ENCODE data around the gene VWA5B1.

Gene VWA5B1

DNA sequence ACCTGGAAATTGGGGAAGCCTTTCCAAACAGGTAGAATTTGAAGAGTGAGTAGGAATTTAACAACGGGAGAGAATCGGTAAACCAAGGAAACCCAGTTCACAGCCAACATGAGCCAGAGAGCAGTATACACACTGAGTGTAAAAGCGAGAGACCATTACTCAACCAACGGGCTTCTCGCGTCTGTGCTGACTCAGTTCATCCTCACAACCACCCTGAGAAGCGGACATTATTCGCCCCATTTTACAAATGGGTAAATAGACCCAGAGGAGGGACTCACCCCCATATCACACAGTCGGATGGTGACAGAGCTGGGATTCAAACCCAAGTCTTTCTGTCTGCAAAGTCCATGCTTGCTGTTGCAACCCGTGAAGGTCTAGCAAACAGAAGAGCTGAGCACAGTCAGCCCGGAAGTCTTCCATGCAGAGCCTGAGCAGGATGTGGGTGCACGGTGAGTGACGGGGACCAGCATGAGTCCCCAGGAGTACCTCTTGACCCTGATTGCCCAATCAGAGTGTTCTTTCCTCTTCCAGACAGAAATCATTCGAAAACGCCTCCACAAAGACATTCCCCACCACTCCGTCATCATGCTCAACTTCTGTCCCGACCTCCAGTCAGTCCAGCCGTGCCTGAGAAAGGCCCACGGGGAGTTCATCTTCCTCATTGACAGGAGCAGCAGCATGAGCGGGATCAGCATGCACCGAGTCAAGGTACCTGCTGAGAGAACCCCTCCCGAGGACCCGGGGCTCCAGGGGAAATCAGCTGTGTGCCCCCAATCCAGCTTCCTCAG lies 32.3 kb downstream of the VWA5B1 start:
- DNase-seq = no peak

DNA sequence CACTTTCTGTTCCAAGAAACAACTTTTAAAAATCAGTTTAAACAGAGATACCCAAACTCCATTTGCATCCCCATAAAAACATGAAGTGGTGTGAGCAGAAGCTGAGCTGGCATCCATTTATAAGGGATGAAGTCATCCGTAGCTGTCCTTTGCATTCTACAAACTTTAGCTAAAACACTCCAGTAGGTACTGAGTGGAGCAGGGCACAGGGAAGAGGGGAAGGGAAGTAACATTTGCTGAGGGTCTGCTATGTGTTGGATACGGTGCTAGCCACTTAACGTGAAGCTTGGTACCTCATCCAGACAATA lies 32.9 kb downstream of the VWA5B1 start:
- DNase-seq = no peak

DNA sequence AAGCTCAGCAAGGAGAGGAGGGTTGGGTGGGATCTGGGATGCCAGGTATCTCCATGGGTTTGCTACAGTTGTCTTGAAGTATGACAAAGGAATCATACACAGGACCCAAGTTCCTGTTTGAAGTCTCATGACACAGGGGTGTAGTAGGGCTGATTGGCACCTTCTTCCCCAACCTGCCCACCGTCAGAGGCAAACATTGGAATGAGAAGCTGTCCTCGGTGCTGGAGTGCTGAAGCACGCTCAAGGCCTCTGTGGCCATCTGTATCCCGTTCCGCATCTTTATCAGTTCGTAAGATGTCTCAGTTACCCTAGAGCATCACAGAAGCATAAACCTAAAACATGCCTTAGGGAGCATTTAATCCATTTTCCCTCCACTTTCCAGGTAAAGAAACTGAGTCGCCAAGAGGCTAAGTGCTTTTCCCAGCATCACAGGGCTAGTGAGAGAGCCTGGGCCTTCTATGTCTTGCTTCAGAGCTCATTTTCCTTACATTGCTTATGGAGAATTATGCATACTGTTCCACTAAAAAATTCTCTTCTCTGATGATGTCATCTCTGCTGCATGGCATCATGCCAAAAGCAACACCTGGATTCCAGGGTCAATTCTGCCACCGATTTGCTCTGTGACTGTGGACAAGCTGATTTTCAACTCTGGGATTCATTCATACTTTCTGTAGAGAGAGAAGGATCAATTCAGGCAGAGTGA lies 34.2 kb downstream of the VWA5B1 start:
- no peak for DNase-seq

DNA sequence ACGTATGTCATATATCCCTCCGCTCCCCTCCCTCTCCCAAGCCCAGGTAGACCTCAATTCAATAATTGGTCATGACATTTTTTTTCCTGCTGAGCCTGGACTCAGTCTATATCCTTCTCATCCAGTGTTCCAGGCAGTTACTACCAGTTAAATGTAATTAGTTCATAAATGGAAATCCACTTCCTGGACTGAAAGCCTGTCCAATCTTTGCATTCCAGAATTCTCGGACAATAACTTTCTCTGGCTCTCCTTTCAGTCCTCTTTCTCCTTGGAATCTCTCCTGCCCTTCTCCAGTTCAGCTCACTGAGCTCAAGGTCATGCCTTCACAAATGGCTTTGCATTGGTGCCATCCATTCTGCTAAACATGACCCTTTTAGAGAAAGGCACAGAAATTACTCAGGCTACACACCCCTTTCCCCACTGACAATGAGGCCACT lies 34.8 kb downstream of the VWA5B1 start:
- DNase-seq = no peak

DNA sequence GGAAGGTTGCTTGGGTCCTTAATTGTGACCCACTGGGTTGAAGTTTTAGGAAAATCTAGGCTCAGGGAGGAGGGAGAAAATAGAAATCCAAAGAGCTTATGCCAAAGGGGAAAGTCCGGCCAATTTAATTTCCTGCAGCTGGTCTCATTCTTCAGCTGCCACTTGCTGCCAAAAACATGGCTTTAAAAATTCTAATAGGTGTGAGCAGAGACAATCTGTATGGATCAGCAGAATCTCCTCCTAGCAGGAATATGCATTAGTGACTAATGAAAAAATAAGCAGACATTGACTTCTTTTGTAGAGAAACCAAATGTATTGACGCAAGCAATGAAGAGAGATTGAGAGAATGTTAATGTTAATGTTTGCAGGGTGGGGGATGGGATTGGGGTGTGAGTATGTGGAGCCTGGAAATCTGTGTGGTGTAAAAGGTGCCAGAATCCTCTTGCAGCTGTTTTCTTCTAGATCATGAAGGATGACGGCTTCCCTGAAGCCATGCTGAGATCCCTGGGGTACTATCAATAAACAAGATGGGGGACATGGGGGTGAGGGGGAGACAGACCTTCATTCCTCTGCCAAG lies 35.3 kb downstream of the VWA5B1 start:
- no peak for DNase-seq

DNA sequence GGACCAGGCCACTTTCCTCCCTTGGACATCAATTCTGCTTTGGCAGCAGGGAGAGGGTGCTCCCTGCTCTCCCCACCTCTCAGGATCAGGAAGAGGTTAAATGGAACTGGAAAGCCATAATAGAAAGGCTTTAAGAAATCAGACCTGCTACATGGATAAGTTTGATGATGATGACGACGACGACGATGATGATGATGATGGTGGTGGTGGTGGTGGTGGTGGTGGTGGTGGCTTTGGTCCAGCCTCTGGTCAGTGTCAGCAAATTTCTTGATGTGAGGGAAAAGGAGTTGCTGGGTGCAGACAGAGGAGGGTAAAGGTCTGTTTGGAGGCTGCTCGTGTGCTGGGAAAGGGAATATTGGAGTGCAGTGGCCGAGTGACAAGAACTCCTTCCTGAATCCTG lies 36.8 kb downstream of the VWA5B1 start:
- no peak for DNase-seq

DNA sequence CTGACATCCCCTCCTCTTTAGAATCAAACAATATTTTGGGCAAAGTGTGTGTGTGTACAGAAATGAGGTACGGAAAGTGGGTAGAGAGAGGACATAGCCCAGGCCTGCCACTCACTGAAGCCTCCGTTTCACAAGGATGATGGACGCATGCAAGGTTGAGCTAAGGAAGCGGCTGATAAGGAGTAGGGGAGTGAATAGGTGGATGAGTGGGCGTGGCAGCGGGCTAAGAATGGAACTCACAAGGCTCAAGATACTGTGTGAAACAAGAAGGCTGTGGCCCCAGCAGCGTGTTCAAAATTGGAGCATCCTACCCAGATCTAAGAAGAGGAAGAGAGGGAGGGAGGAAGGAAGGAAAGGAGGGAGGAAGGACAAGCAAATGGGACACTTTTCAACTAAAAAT lies 37.5 kb downstream of the VWA5B1 start:
- no peak for DNase-seq

DNA sequence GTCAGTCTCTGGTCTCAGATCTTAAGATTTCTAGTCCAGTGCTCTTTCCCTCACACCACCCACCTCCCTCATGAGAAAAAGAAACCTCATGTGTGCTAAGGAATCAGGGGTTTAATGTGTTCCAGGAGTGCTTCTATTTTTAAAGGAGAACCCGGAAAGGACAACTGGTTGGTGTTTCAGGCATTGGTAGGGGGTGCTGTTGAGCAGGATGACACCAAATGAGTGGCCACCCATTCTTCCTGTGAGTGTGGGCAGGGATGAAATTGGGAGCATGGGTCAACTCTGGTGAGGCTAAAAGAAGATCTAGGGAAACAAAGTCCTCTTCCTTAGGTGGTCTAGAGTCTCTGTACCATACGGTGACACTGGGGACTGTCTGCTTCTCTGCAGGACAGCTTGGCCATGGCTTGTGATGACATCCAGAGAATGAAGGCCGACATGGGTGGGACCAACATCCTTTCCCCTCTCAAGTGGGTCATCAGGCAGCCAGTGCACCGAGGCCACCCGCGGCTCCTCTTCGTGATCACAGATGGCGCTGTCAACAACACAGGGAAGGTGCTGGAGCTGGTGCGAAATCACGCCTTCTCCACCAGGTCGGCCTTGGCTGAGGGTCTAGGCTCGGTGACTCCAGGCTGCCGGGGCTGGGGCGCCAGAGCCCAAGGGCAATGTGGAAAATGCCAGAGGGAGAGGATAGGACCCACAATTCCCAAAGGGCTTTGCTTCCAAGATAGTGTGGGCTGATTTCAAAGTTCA lies 39.3 kb downstream of the VWA5B1 start:
- no peak for DNase-seq

DNA sequence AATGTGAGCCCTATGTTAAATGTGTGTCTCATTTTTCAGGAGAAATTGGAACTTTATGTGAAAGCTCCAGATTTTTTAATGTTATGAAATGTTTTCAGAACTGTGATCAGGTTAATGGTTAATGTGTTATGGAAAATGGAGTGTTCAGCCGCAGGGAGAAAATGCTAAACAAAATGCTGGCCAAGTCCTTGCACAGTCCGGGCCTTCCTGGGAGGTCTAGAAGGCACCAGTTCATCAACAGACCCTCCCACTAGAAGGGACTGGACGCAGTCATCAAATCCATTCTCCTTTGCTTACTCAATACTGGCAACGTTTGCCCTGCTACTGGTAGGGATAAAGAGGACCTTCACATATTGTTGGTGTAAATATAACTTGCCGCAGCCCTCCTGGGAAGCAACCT lies 43.4 kb downstream of the VWA5B1 start:
- DNase-seq = no peak

DNA sequence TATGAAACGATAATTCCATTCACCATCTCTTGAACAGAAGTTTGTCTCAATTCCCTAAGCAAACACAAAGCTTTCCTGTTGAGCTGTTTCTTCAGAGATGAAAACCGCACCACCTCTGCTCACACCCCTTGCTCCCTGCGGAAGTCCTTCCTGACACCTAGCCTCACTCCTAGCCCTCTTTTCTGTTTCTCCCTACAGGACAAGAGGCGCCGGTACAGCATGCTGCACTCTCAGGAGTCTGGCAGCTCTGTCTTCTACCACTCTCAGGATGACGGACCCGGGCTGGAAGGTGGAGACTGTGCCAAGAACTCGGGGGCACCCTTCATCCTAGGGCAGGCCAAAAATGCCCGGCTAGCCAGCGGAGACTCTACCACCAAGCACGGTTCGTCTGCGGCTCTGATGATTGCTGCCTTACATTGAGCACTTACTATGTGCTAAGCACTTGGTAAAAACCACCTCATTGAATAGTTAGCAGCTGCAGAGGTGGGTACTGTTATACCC lies 45.5 kb downstream of the VWA5B1 start:
- no peak for DNase-seq

DNA sequence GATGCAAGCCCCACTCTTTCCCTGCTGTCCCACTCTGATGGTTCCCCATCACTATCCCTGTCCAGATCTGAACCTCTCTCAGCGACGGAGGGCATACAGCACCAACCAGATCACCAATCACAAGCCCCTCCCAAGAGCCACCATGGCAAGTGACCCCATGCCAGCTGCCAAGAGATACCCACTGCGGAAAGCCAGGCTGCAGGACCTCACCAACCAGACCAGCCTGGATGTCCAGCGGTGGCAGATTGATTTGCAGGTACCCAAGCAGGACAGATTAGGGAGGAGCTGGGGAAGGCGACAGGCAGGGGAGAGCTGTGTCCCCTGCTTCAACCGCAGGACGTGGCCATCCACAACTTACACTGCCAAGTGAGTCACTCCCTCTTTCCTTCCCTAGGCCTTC lies 46.9 kb downstream of the VWA5B1 start:
- DNase-seq = no peak

DNA sequence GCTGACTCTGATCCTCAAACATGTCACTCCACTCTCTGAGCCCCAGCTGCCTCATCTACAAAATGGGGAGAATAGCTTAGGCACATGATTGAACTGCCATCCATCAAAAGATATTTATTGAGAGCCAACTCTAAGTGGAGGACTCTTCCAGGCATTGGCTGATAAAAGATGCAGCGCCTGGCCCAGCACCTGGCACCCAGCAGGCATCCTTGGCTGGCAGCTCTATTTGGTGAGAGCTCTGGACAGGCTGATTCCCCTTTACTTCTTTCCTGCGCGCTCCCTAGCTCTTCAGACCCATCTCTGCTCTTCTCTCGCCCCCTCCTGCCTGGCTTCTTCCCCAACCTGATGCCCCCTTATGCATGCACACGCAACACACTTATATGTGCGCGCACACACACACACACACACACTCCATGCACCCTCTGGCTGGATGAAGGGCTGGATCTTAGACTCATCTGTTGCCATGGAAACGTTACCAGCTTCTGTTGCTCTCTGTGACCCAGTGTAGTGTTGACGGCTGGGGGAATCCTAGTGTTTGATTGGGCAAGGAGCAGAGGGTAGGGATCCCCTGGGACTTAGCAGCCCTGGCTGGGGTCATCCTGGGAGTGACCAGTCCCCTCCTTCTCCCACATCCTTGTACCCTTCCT lies 49.3 kb downstream of the VWA5B1 start:
- DNase-seq = no peak

DNA sequence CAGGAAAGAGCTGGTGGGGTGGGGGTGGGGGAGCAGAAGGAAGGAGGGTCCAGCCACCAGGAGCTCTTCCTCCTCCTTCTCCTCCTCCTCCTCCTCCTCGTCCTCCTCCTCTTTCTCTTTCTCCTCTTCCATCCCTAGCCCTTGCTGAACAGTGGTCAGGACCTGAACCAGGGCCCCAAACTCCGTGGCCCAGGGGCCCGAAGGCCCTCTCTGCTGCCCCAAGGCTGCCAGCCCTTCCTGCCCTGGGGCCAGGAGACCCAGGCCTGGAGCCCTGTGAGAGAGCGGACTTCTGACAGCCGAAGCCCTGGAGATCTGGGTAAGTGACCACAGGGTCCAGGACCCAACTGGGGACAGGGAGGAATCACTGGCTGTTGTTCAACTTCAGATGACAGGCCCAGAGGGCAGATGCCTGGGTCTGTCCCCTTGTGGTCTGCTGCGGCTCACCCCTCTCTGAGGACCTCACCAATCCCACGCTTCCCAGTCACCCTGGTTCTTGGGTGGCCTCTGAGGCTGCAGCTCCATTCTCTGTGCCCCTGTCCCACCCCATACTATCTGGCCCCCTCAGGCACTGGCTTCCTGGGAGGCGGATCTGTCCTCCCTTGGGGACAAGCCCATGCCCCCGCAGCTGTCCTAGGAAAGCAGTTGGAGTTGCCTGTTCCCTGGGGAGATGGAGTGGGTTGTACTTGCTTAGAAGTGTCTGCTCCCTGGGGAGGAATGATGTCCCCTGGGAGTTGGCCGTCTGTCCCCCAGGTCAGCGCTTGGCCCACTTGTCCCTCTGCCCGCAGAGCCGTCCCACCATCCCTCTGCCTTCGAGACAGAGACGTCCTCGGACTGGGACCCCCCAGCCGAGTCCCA lies 51.8 kb downstream of the VWA5B1 start:
- no peak for DNase-seq

DNA sequence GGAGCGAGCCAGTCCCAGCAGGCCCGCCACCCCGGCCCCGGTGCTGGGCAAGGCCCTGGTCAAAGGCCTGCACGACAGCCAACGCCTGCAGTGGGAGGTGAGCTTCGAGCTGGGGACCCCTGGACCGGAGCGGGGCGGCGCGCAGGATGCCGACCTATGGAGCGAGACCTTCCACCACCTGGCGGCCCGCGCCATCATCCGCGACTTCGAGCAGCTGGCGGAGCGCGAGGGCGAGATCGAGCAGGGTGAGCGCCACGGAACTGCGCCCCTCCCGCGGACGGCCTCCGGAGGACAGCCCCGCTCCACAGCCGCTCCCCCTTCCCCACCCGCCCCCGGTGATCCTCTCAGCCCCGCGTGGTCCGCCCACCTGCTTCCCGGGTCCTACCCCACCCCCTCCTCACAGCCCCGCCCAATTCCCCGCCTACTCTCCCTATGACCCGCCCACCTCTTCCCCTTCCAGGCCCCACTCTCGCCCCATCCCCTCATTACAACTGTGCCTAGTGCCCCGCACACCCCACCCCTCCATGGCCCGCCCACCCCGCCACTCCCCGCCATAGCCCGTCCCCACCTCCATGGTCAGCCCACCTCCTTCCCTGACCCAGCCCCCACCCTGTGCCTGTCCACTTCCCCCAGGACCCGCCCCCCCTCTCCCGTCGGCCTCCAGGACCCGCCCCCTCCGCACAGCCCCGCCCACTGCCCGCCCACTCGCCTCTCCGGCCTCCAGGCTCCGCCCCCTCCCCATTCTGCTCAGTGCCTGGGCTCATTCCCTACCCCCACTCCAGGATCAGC lies 52.7 kb downstream of the VWA5B1 start:
- peak; percentile 12 for DNase-seq

DNA sequence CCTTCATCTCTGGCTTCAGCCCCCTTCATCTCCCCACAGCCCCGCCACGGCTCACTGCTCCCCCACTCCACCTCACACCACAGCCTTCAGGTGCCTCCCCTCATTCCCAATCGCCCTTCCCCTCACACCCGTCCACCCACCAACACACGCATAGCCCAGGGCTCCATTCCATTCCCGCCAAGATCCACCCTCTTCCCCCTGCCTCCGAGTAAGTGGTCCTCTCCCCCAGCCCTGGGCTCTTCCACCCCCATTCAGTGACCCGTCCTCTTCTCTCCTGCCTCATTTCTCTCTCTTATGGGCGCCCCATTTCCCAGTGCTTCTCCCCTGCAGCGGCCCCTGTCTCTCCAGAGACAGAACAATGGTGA lies 53.2 kb downstream of the VWA5B1 start:
- DNase-seq = no peak

DNA sequence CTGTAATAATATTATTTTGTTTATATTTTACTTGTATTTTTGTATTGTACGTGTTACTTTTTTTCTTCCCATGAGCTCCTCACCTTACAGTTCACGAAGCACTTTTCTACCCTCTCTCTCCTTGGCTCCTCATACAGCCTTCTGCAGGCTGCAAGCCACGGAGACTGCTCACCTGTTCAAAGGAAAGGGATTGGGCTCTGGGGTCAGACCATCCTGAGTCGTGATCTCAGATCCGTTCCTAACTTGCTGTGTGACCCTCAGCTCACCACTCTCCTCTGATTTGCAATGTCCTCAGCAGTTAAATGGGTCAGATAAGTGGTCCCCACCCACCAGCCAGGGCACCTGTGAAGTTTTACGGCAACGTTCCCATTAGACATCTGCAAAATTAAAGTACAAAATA lies 54.1 kb downstream of the VWA5B1 start:
- DNase-seq = no peak

DNA sequence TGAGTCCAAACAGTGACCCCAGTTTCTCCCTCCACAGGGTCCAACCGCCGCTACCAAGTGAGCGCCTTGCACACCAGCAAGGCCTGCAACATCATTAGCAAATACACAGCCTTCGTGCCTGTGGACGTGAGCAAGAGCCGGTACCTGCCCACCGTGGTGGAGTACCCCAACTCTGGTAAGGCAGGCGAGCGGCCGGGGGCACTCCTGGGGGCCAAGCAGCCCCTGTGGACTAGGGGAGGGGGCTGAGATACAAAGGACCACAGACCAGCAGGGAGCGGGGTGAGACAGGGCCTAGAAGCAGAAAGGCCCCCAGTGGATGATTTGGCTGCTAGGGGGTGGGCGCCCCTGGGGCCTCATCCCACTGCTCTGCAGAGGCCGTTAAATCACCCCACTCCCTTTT lies 54.7 kb downstream of the VWA5B1 start:
- DNase-seq = no peak

DNA sequence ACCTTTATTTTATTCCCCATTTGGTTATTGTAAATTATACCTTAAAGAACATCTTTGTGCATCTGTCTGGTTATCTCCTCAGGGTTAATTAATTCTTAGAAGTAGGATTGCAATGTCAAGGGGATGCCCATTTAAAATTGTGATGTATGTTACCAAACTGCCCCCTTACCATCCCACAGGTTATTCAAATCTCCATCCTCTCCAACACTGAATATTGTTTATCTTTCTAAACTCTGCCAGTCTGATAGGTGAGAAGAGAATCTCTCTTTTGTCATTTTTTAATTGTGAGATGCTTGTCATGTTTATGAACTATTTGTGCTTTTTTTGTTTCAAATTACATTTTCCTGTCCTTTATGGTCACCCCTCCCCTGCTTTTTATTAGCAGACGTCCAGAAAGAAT lies 55.8 kb downstream of the VWA5B1 start:
- no peak for DNase-seq

DNA sequence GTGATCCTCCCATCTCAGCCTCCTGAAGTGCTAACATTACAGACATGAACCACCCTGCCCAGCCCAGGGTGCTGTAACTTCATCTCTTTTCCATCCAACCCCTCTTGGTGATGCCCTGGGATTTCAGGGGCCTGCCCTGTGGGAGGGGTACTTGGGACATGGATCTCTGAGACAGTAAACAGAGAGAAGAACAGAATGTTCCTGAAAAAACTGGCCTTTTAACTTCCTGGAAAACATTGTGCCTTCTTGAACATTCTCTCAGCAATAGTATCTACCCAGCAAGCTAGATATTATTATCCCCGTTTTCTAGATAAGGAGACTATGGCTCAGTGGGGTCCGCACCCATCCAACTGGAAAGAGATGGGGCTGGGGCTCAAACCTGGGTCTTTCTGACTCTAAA lies 57.0 kb downstream of the VWA5B1 start:
- no peak for DNase-seq

DNA sequence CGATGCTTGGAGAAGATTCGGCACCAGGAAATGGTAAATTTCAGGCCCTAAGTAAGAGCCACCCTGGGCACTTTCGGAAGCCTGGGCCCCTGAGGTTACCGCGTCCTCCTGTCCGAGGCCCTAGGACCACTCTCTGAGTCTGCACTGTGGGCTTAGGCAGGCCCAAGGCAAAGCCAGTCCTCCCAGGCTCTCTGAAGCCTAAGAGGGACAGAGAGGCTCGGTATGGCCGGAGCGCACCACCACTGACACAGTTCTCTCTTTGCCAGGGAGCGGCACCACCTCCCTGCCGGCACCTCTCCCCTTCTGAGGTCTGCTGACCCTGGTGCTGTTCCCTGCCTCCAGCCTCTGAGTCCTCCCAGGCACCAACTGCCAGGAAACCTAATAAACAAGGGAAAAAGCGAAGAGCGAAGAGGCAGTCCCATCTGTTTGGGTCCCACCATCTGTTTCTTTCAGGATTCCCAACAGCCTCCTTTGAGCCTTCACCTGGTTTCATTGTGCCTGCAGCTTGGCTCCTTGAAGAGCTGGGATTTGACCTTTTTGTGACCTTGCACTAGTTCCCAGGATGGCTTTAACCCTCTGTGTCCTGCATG lies 57.7 kb downstream of the VWA5B1 start:
- DNase-seq = no peak

DNA sequence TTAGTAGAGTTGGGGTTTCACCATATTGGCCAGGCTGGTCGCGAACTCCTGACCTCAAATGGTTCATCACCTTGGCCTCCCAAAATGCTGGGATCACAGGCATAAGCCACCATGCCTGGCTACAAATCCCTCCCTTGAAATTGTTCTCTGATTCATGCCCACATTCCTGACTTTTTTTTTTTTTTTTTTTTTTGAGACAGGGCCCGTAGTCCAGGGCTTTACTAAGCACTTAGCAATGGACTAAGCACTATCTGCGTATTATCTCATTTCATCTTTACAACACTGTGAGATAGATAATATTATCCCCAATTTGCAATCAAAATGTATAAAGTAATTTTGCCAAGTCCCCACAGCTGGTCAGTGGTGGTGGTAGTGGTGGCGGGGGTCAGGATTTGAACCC lies 58.9 kb downstream of the VWA5B1 start:
- DNase-seq = no peak
